Mesendoderm (in vitro differentiated cells): ENCODE measurements around the gene AKT3.

Source experiments
- DNase-seq: peaks from one replicate; pipeline ENCODE4 v3.0.0; 2013
- H2AK5ac ChIP-seq: 2 replicates; pipeline ENCODE4 v1.6.1; 2013; ENCODE audit warnings: low read length, inconsistent platforms
- H2BK120ac ChIP-seq: 2 replicates; pipeline ENCODE4 v1.6.1; 2013; ENCODE audit warnings: low read depth, mild to moderate bottlenecking, low read length, moderate library complexity, mixed read lengths
- H2BK15ac ChIP-seq: replicated peaks from 2 replicates; pipeline ENCODE4 v1.6.1; 2013; ENCODE audit warnings: low read depth, mild to moderate bottlenecking, moderate library complexity
- H2BK5ac ChIP-seq: 2 replicates; pipeline ENCODE4 v1.6.1; 2013; ENCODE audit warnings: low read length, inconsistent platforms
- H3K18ac ChIP-seq: 2 replicates; pipeline ENCODE4 v1.6.1; 2013; ENCODE audit warnings: mild to moderate bottlenecking, low read length, mixed read lengths
- H3K23ac ChIP-seq: one replicate; pipeline ENCODE4 v1.6.1; 2013; ENCODE audit warnings: low read length
- H3K27ac ChIP-seq: 2 replicates; pipeline ENCODE4 v1.5.1; 2013; ENCODE audit warnings: low read depth, mild to moderate bottlenecking, inconsistent platforms, low read length, moderate library complexity
- H3K27me3 ChIP-seq: 2 replicates; pipeline ENCODE4 v1.6.1; 2013; ENCODE audit warnings: low read length, control low read depth, mild to moderate bottlenecking, inconsistent platforms; ENCODE audit not compliant: insufficient read depth, poor library complexity
- H3K36me3 ChIP-seq: 2 replicates; pipeline ENCODE4 v1.6.1; 2013; ENCODE audit warnings: low read length, inconsistent platforms; ENCODE audit not compliant: control insufficient read depth, insufficient read depth
- H3K4ac ChIP-seq: one replicate; pipeline ENCODE4 v1.6.1; 2013; ENCODE audit warnings: low read depth, mild to moderate bottlenecking, low read length, moderate library complexity
- H3K4me1 ChIP-seq: 2 replicates; pipeline ENCODE4 v1.6.1; 2013; ENCODE audit warnings: low read depth, low read length, inconsistent platforms; ENCODE audit not compliant: control insufficient read depth
- H3K4me2 ChIP-seq: 2 replicates; pipeline ENCODE4 v1.6.1; 2013; ENCODE audit warnings: low read length
- H3K4me3 ChIP-seq: 2 replicates; pipeline ENCODE4 v1.5.1; 2013; ENCODE audit warnings: mild to moderate bottlenecking, low read length
- H3K56ac ChIP-seq: one replicate; pipeline ENCODE4 v1.6.1; 2013; ENCODE audit warnings: low read length
- H3K79me1 ChIP-seq: 2 replicates; pipeline ENCODE4 v1.6.1; 2013; ENCODE audit warnings: low read length, inconsistent platforms
- H3K79me2 ChIP-seq: 2 replicates; pipeline ENCODE4 v1.6.1; 2013; ENCODE audit warnings: mild to moderate bottlenecking, low read length; ENCODE audit not compliant: control insufficient read depth, insufficient read depth
- H3K9ac ChIP-seq: 2 replicates; pipeline ENCODE4 v1.6.1; 2013; ENCODE audit warnings: low read length, inconsistent platforms
- H4K5ac ChIP-seq: one replicate; pipeline ENCODE4 v1.6.1; 2013; ENCODE audit warnings: low read length
- H4K8ac ChIP-seq: one replicate; pipeline ENCODE4 v1.6.1; 2013; ENCODE audit warnings: low read depth, mild to moderate bottlenecking, control low read depth, low read length, moderate library complexity
- WGBS: extraction: QIAGEN DNeasy Blood & Tissue Kit; methylation state at CpG from one replicate; pipeline ENCODE4 v1.1.7; 2013; ENCODE audit warnings: low lambda C conversion rate, missing lambda C conversion rate; ENCODE audit not compliant: insufficient coverage; ENCODE audit errors: extremely low coverage; 5-methylcytosine and 5-hydroxymethylcytosine counted together

The AKT3 gene

GRCh38 chr1:243539636-243540035 lies 310.4 kb downstream of the AKT3 start:
- H3K4ac ChIP-seq = no peak overlapping the region
- no peak overlapping the region for H3K18ac ChIP-seq
- no peaks in the 10 kb centered on the region for H3K79me2 ChIP-seq
- H3K4me3 ChIP-seq = no peak overlapping the region
- no peak overlapping the region for H3K23ac ChIP-seq
- no peak overlapping the region for H4K8ac ChIP-seq
- DNase-seq = no peak
- no peaks in the 10 kb centered on the region for H3K36me3 ChIP-seq
- H3K56ac ChIP-seq = no peak overlapping the region
- H3K4me2 ChIP-seq = no peak overlapping the region
- no peak overlapping the region for H4K5ac ChIP-seq
- no peaks in the 10 kb centered on the region for H3K4me1 ChIP-seq
- H2BK120ac ChIP-seq = no peak overlapping the region
- no peak overlapping the region for H2BK15ac ChIP-seq
- H3K9ac ChIP-seq = no peak overlapping the region
- H3K27ac ChIP-seq = no peak overlapping the region
- H3K79me1 ChIP-seq = no peaks in the 10 kb centered on the region
- no peak overlapping the region for H2BK5ac ChIP-seq
- H3K27me3 ChIP-seq = no peaks in the 10 kb centered on the region
- no peak overlapping the region for H2AK5ac ChIP-seq

DNA sequence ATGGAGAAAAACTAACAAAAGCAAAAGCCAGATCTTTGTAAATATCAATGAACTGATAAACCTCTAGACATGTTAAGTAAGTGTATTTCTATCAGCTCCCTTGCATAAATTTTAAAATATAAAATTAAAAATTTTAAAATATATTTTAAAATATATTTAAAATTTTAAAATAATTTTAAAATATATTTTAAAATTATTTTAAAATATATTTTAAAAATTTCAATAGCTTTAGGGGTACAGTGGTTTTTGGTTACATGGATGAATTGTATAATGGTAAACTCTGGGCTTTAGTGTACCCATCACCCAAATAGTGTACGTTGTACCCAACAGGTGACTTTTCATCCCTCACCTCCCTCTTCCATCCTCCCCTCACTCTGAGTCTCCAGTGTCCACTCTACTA lies 315.0 kb downstream of the AKT3 start:
- WGBS = no CpG with 5 or more reads among the region's 1 CpG
- Histone ChIP-seq H3K23ac (no peak overlapping the region), H3K4me2 (no peak overlapping the region), H3K27ac (no peak overlapping the region), H2BK5ac (no peak overlapping the region), H2AK5ac (no peak overlapping the region), H3K79me1 (no peaks in the 10 kb centered on the region), H3K9ac (no peak overlapping the region), H3K4me1 (no peaks in the 10 kb centered on the region), H3K27me3 (no peaks in the 10 kb centered on the region), H3K56ac (no peak overlapping the region), H3K4ac (no peak overlapping the region), H4K8ac (no peak overlapping the region), H3K79me2 (no peaks in the 10 kb centered on the region), H2BK15ac (no peak overlapping the region), H3K36me3 (no peaks in the 10 kb centered on the region), H2BK120ac (no peak overlapping the region), H3K18ac (no peak overlapping the region), H3K4me3 (no peak overlapping the region), H4K5ac (no peak overlapping the region)
- no peak for DNase-seq

GRCh38 chr1:243529512-243529911 lies 320.5 kb downstream of the AKT3 start:
- no peaks in the 10 kb centered on the region for H3K79me1 ChIP-seq
- H3K79me2 ChIP-seq = no peaks in the 10 kb centered on the region
- no peak overlapping the region for H3K18ac ChIP-seq
- no peaks in the 10 kb centered on the region for H3K36me3 ChIP-seq
- H3K4ac ChIP-seq = no peak overlapping the region
- no peaks in the 10 kb centered on the region for H3K4me1 ChIP-seq
- no peak overlapping the region for H2BK120ac ChIP-seq
- H3K56ac ChIP-seq = no peak overlapping the region
- no peak overlapping the region for H2BK15ac ChIP-seq
- H3K9ac ChIP-seq = no peak overlapping the region
- H4K5ac ChIP-seq = no peak overlapping the region
- H3K4me2 ChIP-seq = no peak overlapping the region
- H3K23ac ChIP-seq = no peak overlapping the region
- no CpG with 5 or more reads among the region's 4 CpGs for WGBS
- no peak overlapping the region for H3K27ac ChIP-seq
- H2BK5ac ChIP-seq = no peak overlapping the region
- DNase-seq = no peak
- H2AK5ac ChIP-seq = no peak overlapping the region
- no peak overlapping the region for H3K4me3 ChIP-seq
- H4K8ac ChIP-seq = no peak overlapping the region
- H3K27me3 ChIP-seq = no peaks in the 10 kb centered on the region

- no peak overlapping the region for H4K8ac ChIP-seq
These were observed 321.5 kb downstream of the AKT3 start for GRCh38 chr1:243528459-243529121.

DNA sequence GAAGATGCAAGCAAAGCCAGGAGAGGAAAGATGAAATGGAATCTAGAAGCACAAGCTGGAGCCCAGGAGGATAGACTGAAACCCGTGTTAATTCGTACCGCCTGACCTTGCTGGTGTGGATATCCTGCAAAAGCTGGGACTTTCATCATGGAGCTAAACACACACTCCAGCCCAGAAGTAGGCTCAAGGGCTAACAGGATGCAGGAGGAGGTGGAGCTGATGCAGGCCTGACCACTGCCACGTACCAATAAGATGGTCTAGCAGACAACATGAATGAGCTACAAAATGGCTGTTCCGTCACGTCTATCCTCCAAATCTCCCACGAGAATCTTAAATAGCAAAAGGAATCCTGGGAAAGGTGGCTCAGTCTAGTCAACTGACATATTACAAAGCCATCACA lies 323.9 kb downstream of the AKT3 start:
- DNase-seq = peak; percentile 13
- no peak overlapping the region for H3K9ac ChIP-seq
- H3K4me2 ChIP-seq = no peak overlapping the region
- H2AK5ac ChIP-seq = no peak overlapping the region
- H3K4me1 ChIP-seq = no peaks in the 10 kb centered on the region
- H3K79me2 ChIP-seq = no peaks in the 10 kb centered on the region
- no peak overlapping the region for H3K27ac ChIP-seq
- no peak overlapping the region for H3K18ac ChIP-seq
- no peak overlapping the region for H2BK5ac ChIP-seq
- H3K4ac ChIP-seq = no peak overlapping the region
- H4K8ac ChIP-seq = no peak overlapping the region
- no peak overlapping the region for H2BK15ac ChIP-seq
- no peak overlapping the region for H4K5ac ChIP-seq
- WGBS = no CpG with 5 or more reads among the region's 7 CpGs
- H3K79me1 ChIP-seq = no peaks in the 10 kb centered on the region
- H3K23ac ChIP-seq = no peak overlapping the region
- H3K4me3 ChIP-seq = no peak overlapping the region
- H3K27me3 ChIP-seq = no peaks in the 10 kb centered on the region
- no peak overlapping the region for H2BK120ac ChIP-seq
- H3K36me3 ChIP-seq = no peaks in the 10 kb centered on the region
- H3K56ac ChIP-seq = no peak overlapping the region

More at GRCh38 chr1:243528459-243529121, 321.5 kb downstream of the AKT3 start:
- Histone ChIP-seq H3K36me3 (no peaks in the 10 kb centered on the region), H3K4me3 (no peak overlapping the region), H3K4me2 (no peak overlapping the region), H3K4ac (no peak overlapping the region), H2BK5ac (no peak overlapping the region), H3K27ac (no peak overlapping the region), H3K23ac (no peak overlapping the region), H3K27me3 (no peaks in the 10 kb centered on the region), H3K9ac (no peak overlapping the region), H3K4me1 (no peaks in the 10 kb centered on the region), H4K5ac (no peak overlapping the region), H3K79me2 (no peaks in the 10 kb centered on the region), H2BK15ac (no peak overlapping the region), H2AK5ac (no peak overlapping the region), H3K18ac (no peak overlapping the region), H2BK120ac (no peak overlapping the region), H3K79me1 (no peaks in the 10 kb centered on the region), H3K56ac (no peak overlapping the region)
- DNase-seq = no peak
- WGBS = no CpG with 5 or more reads among the region's 2 CpGs

DNA sequence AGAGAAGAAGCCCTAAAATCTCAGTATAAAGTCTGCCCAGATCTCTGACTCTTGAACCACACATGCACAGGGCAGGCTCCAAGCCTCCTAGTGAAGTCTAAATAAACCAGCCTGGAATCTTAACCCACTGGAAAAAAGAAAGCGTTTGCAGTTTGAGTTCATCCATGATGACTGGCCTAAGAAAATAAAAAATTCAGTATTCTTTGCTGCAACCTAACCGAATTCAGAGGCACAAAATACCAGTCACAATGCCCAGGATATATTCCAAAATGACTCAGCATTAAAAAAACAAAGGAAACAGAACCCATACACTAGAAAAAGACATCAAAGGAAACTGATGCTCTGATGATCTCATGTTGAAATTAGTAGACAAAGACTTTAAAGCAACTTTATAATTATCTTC lies 325.0 kb downstream of the AKT3 start:
- Histone ChIP-seq H2BK15ac (no peak overlapping the region), H3K4me1 (peaks cover 2% of the 10 kb centered on the region), H2AK5ac (no peak overlapping the region), H3K27ac (no peak overlapping the region), H3K23ac (no peak overlapping the region), H3K18ac (peak overlapping the region; percentile 39), H2BK5ac (no peak overlapping the region), H3K9ac (no peak overlapping the region), H4K5ac (no peak overlapping the region), H3K79me2 (no peaks in the 10 kb centered on the region), H3K4me3 (no peak overlapping the region), H3K4ac (no peak overlapping the region), H3K4me2 (no peak overlapping the region), H3K36me3 (no peaks in the 10 kb centered on the region), H4K8ac (no peak overlapping the region), H3K56ac (no peak overlapping the region), H3K79me1 (no peaks in the 10 kb centered on the region), H3K27me3 (no peaks in the 10 kb centered on the region), H2BK120ac (no peak overlapping the region)
- WGBS = no CpG with 5 or more reads among the region's 2 CpGs
- DNase-seq = no peak
